C4-2B (cell line): ENCODE results near the gene GALNTL6.

Experiments used
- CTCF ChIP-seq: fragments of 450-650 bp; conservative IDR thresholded peaks from 2 replicates; pipeline ENCODE4 v1.5.1; 2017; ENCODE audit warnings: mild to moderate bottlenecking
- ZFX ChIP-seq: fragments of 450-650 bp; IDR thresholded peaks from 2 replicates; pipeline ENCODE4 v1.6.1; 2017

- TF ChIP-seq CTCF (no peak), ZFX (no peak)
Measured at GRCh38 chr4:173051716-173052115, 1238.5 kb downstream of the GALNTL6 start.
